ENCODE results near the gene STK38. TPM values are rescaled to one million over a fixed set of nuclear protein-coding genes. Genes with fewer than 3 reads are reported as not detected.

STK38 gene
- total RNA-seq, 1 donor from 2014 or later = 27.8 TPM

GRCh38 chr6:36571122-36572043, 24.1 kb upstream of the STK38 start:
- Histone ChIP-seq H3K36me3 (no peaks in the 10 kb centered on the region), H3K27me3 (no peaks in the 10 kb centered on the region), H3K4me1 (no peaks in the 10 kb centered on the region), H3K9me3 (no peaks in the 10 kb centered on the region), H3K4me3 (no peak overlapping the region), H3K27ac (no peak overlapping the region)
- no peak for TF ChIP-seq CTCF (IDR thresholded peaks at IDR 0.05)
- intact Hi-C loops (cut with DNase I) = no loop called here
- DNase-seq (no peak), ATAC-seq (no peak)

GRCh38 chr6:36570264-36570663, 23.0 kb upstream of the STK38 start:
- Histone ChIP-seq H3K9me3 (no peaks in the 10 kb centered on the region), H3K27me3 (no peaks in the 10 kb centered on the region), H3K27ac (no peak overlapping the region), H3K36me3 (no peaks in the 10 kb centered on the region), H3K4me3 (no peak overlapping the region), H3K4me1 (no peaks in the 10 kb centered on the region)
- no peak for TF ChIP-seq CTCF (IDR thresholded peaks at IDR 0.05)
- peak; percentile 50 for ATAC-seq
- intact Hi-C loops (cut with DNase I) = no loop called here
- DNase-seq = no peak

GRCh38 chr6:36566418-36566905, 19.2 kb upstream of the STK38 start:
- no peak overlapping the region for H3K27ac ChIP-seq
- DNase-seq (no peak), ATAC-seq (no peak)
- H3K36me3 ChIP-seq = no peaks in the 10 kb centered on the region
- H3K4me1 ChIP-seq = no peaks in the 10 kb centered on the region
- TF ChIP-seq CTCF (IDR thresholded peaks at IDR 0.05) = no peak
- intact Hi-C loops (cut with DNase I) = no loop called here
- H3K9me3 ChIP-seq = no peaks in the 10 kb centered on the region
- no peak overlapping the region for H3K4me3 ChIP-seq
- no peaks in the 10 kb centered on the region for H3K27me3 ChIP-seq

GRCh38 chr6:36563928-36564284, 16.6 kb upstream of the STK38 start:
- H3K27ac ChIP-seq = no peak overlapping the region
- no peak for ATAC-seq
- no peaks in the 10 kb centered on the region for H3K27me3 ChIP-seq
- H3K4me3 ChIP-seq = no peak overlapping the region
- no peaks in the 10 kb centered on the region for H3K9me3 ChIP-seq
- intact Hi-C loops (cut with DNase I) = no loop called here
- H3K36me3 ChIP-seq = no peaks in the 10 kb centered on the region
- no peaks in the 10 kb centered on the region for H3K4me1 ChIP-seq
- DNase-seq = no peak
- no peak for TF ChIP-seq CTCF (IDR thresholded peaks at IDR 0.05)

GRCh38 chr6:36563237-36563927, 16.1 kb upstream of the STK38 start:
- no peaks in the 10 kb centered on the region for H3K36me3 ChIP-seq
- no peak for ATAC-seq
- no peaks in the 10 kb centered on the region for H3K27me3 ChIP-seq
- intact Hi-C loops (cut with DNase I) = no loop called here
- no peak for TF ChIP-seq CTCF (IDR thresholded peaks at IDR 0.05)
- H3K4me1 ChIP-seq = no peaks in the 10 kb centered on the region
- no peaks in the 10 kb centered on the region for H3K9me3 ChIP-seq
- no peak overlapping the region for H3K4me3 ChIP-seq
- no peak overlapping the region for H3K27ac ChIP-seq
- no peak for DNase-seq
